Measurements from ENCODE around the gene UQCR10. TPM values are rescaled to one million over a fixed set of nuclear protein-coding genes. Genes with fewer than 3 reads are reported as not detected.

Gene UQCR10
- total RNA-seq, 1 experiment from 2014 or later: 93.7 TPM

DNA sequence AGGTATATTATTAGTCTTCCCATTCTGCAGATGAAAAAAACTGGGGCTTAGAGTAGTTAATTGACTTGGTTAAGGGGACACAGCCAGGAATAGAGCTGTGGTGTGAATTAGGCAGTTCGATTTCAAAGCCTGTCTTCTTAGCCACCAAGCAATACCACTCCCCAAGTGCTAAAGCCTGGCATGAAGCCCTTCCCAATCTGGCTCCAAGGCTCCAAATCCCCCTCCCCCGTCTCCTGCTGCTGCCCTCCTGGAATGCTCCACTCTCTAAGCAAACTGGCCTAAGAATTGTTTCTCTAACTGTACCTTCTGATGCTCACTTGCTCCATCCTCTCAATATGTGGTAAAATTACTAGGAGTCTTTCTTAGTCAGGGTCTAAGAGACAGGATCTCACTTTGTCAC is 52.3 kb downstream of the UQCR10 start:
- Histone ChIP-seq H3K4me1 (ENCODE audit: control insufficient read depth, insufficient read depth, low read length) (no peaks in the 10 kb centered on the region), H3K27ac (ENCODE audit: low read length) (no peak overlapping the region), H3K4me3 (ENCODE audit: low read depth in 2 of 2, low read length in 2 of 2) (no peak overlapping the region), H3K9me3 (ENCODE audit: control insufficient read depth, insufficient read depth, low read depth, low read length) (no peaks in the 10 kb centered on the region), H3K36me3 (ENCODE audit: control insufficient read depth, insufficient read depth, low read length) (peaks cover 3% of the 10 kb centered on the region; the same call in 1 of the 2 replicates), H3K27me3 (ENCODE audit: control insufficient read depth, insufficient read depth, low read length) (no peaks in the 10 kb centered on the region)
- in situ Hi-C loops (cut with HindIII; ENCODE audit: low pct_unique_long_range_greater_than_20kb, low sequenced_read_pairs): no loop called here
- intact Hi-C loops (cut with micrococcal nuclease; ENCODE audit: unreplicated experiment): no loop called here
- ATAC-seq: no peak
- DNase-seq (ENCODE audit: low read depth, low spot score): no peak
- POLR2A ChIA-PET: no interaction called here
- CTCF ChIA-PET: no interaction called here
- no TSS peak for BruUV-seq (replicated peaks)
- no peak for TF ChIP-seq SIN3A (IDR thresholded peaks at IDR 0.05; ENCODE audit: borderline replicate concordance, insufficient read depth, low read depth, low read length)
- TF ChIP-seq POLR2AphosphoS5 (IDR thresholded peaks at IDR 0.05; ENCODE audit: low read depth, low read length): no peak
- TF ChIP-seq, protein P1, sequence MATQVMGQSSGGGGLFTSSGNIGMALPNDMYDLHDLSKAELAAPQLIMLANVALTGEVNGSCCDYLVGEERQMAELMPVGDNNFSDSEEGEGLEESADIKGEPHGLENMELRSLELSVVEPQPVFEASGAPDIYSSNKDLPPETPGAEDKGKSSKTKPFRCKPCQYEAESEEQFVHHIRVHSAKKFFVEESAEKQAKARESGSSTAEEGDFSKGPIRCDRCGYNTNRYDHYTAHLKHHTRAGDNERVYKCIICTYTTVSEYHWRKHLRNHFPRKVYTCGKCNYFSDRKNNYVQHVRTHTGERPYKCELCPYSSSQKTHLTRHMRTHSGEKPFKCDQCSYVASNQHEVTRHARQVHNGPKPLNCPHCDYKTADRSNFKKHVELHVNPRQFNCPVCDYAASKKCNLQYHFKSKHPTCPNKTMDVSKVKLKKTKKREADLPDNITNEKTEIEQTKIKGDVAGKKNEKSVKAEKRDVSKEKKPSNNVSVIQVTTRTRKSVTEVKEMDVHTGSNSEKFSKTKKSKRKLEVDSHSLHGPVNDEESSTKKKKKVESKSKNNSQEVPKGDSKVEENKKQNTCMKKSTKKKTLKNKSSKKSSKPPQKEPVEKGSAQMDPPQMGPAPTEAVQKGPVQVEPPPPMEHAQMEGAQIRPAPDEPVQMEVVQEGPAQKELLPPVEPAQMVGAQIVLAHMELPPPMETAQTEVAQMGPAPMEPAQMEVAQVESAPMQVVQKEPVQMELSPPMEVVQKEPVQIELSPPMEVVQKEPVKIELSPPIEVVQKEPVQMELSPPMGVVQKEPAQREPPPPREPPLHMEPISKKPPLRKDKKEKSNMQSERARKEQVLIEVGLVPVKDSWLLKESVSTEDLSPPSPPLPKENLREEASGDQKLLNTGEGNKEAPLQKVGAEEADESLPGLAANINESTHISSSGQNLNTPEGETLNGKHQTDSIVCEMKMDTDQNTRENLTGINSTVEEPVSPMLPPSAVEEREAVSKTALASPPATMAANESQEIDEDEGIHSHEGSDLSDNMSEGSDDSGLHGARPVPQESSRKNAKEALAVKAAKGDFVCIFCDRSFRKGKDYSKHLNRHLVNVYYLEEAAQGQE (IDR thresholded peaks at IDR 0.05; ENCODE audit: insufficient read depth in 1 of 2, low read depth in 2 of 2, low read length in 1 of 2): no peak
- TF ChIP-seq, protein P2, sequence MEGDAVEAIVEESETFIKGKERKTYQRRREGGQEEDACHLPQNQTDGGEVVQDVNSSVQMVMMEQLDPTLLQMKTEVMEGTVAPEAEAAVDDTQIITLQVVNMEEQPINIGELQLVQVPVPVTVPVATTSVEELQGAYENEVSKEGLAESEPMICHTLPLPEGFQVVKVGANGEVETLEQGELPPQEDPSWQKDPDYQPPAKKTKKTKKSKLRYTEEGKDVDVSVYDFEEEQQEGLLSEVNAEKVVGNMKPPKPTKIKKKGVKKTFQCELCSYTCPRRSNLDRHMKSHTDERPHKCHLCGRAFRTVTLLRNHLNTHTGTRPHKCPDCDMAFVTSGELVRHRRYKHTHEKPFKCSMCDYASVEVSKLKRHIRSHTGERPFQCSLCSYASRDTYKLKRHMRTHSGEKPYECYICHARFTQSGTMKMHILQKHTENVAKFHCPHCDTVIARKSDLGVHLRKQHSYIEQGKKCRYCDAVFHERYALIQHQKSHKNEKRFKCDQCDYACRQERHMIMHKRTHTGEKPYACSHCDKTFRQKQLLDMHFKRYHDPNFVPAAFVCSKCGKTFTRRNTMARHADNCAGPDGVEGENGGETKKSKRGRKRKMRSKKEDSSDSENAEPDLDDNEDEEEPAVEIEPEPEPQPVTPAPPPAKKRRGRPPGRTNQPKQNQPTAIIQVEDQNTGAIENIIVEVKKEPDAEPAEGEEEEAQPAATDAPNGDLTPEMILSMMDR (IDR thresholded peaks at IDR 0.05): no peak
- TF ChIP-seq TCF7L2 (IDR thresholded peaks at IDR 0.05; ENCODE audit: low read depth, low read length): no peak

Other genes with a start within 250 kb of the UQCR10 start
- gene THOC5, start 213.6 kb upstream of the UQCR10 start, total RNA-seq (2021; ENCODE audit: unreplicated experiment): 74.4 TPM
- gene NIPSNAP1, start 186.3 kb upstream of the UQCR10 start, total RNA-seq (2021; ENCODE audit: unreplicated experiment): 40.0 TPM
- gene NF2, start 163.7 kb upstream of the UQCR10 start, total RNA-seq (2021; ENCODE audit: unreplicated experiment): 190 TPM
- gene CABP7, start 47.4 kb upstream of the UQCR10 start, total RNA-seq (2021; ENCODE audit: unreplicated experiment): 2.1 TPM
- 22.4 TPM for gene ZMAT5, start 362 bp upstream of the UQCR10 start, total RNA-seq (2021; ENCODE audit: unreplicated experiment)
- gene ASCC2, start 70.9 kb downstream of the UQCR10 start, total RNA-seq (2021; ENCODE audit: unreplicated experiment): 52.0 TPM
- 26.8 TPM for gene MTMR3, start 115.8 kb downstream of the UQCR10 start, total RNA-seq (2021; ENCODE audit: unreplicated experiment)

Data from Panc1 (cell line).